K562 (cell line): ENCODE results near the gene PLA2R1. TPM values are rescaled to one million over a fixed set of nuclear protein-coding genes. Genes with fewer than 3 reads are reported as not detected.

Source experiments
- ATAC-seq: fragments of 200-7000 bp; cut with Tn5 transposase; 3 replicates; pipeline ENCODE4 v1.9.1; 2020; ENCODE audit warnings: moderate library complexity
- BruUV-seq: library from RNA; stranded (reverse); fragments of 400-500 nt; replicated peaks from 2 replicates; lab custom pipeline; 2021; lab: Mats Ljungman, UMichigan
- CTCF ChIA-PET: fragments of 300-600 bp; formaldehyde crosslinking; extraction: SDS; loops from one replicate; lab custom pipeline; 2021; ENCODE audit warnings: low intra/inter-chr PET ratio; lab: Yijun Ruan, JAX
- POLR2A ChIA-PET: fragments of 300-600, 350-650 bp; sonication (Branson Sonifier 250); formaldehyde crosslinking; extraction: SDS; loops from one replicate; lab custom pipeline; 2021; ENCODE audit warnings: antibody characterized with exemption, inconsistent platforms; lab: Yijun Ruan, JAX
- DNase-seq, 4 experiments: peaks; one replicate each; pipeline versions ENCODE4 v3.0.0 to v3.0.0-alpha.2; 2011 to 2018; ENCODE audit warnings: low spot score in 3 of 4, mixed read lengths in 3 of 4; ENCODE audit errors: extremely low read depth in 1 of 4
- FAIRE-seq: peaks from 2 replicates; lab custom pipeline; 2011; peaks lifted over from hg19 to GRCh38; lab: Jason Lieb, UNC
- H2AFZ ChIP-seq: 2 replicates; pipeline ENCODE4 v1.6.0; 2011; ENCODE audit warnings: low read depth, low read length, control low read depth, inconsistent platforms
- H3K27ac ChIP-seq: fragments of 200-600 bp; 3 replicates; pipeline ENCODE4 v1.8.0; 2011; ENCODE audit warnings: low read depth, mild to moderate bottlenecking, control low read depth, inconsistent platforms, low read length, moderate library complexity, mixed read lengths; ENCODE audit errors: extremely low read depth
- H3K27me3 ChIP-seq, 2 experiments: fragments of 300-600 bp in 1 of 2; 2 replicates in 1 of 2; 3 replicates in 1 of 2; pipeline versions ENCODE4 v1.6.0 to v1.8.0; 2011; ENCODE audit warnings: inconsistent platforms in 2 of 2, low read length in 2 of 2, mild to moderate bottlenecking in 1 of 2, mixed read lengths in 1 of 2, moderate library complexity in 1 of 2; ENCODE audit not compliant: control insufficient read depth in 2 of 2, insufficient read depth in 2 of 2
- H3K36me3 ChIP-seq: fragments of 300-600 bp; 3 replicates; pipeline ENCODE4 v1.8.0; 2011; ENCODE audit warnings: mild to moderate bottlenecking, low read length, inconsistent platforms; ENCODE audit not compliant: control insufficient read depth, insufficient read depth
- H3K4me1 ChIP-seq, 2 experiments: fragments of 200-600 bp in 1 of 2; replicated peaks in 1 of 2; 2 replicates in 1 of 2; 3 replicates in 1 of 2; pipeline versions ENCODE4 v1.5.1 to v1.8.0; 2011; ENCODE audit warnings: inconsistent platforms in 2 of 2, low read length in 2 of 2, mild to moderate bottlenecking in 1 of 2, mixed read lengths in 1 of 2, moderate library complexity in 1 of 2; ENCODE audit not compliant: control insufficient read depth in 2 of 2, insufficient read depth in 2 of 2
- H3K4me2 ChIP-seq: 2 replicates; pipeline ENCODE4 v1.6.1; 2011; ENCODE audit warnings: low read length, control low read depth, inconsistent platforms, mixed read lengths; ENCODE audit not compliant: insufficient read depth
- H3K4me3 ChIP-seq: fragments of 200-600 bp; sonication (generic), shearing (Covaris generic); 2 replicates; pipeline ENCODE4 v1.5.1; 2016; ENCODE audit warnings: control low read depth, inconsistent platforms
- H3K79me2 ChIP-seq: fragments of 200-600 bp; 3 replicates; pipeline ENCODE4 v1.8.0; 2011; ENCODE audit warnings: low read length, inconsistent platforms; ENCODE audit not compliant: control insufficient read depth, insufficient read depth
- H3K9ac ChIP-seq, 2 experiments: 2 replicates each; pipeline versions ENCODE4 v1.6.0 to v1.6.1; 2011; ENCODE audit warnings: low read depth in 2 of 2, low read length in 2 of 2, control low read depth in 1 of 2, inconsistent platforms in 1 of 2, mild to moderate bottlenecking in 1 of 2, mixed read lengths in 1 of 2; ENCODE audit not compliant: insufficient read depth in 1 of 2
- H3K9me1 ChIP-seq: one replicate; pipeline ENCODE4 v1.6.0; 2011; ENCODE audit warnings: inconsistent platforms, mild to moderate bottlenecking, low read length, moderate library complexity; ENCODE audit not compliant: control insufficient read depth, insufficient read depth
- H3K9me3 ChIP-seq: replicated peaks from 2 replicates; pipeline ENCODE4 v1.5.1; 2011; ENCODE audit warnings: low read depth, low read length, inconsistent platforms; ENCODE audit not compliant: control insufficient read depth, insufficient read depth
- H4K20me1 ChIP-seq: replicated peaks from 2 replicates; pipeline ENCODE4 v1.6.1; 2011; ENCODE audit warnings: low read length, inconsistent platforms, mixed read lengths; ENCODE audit not compliant: control insufficient read depth, insufficient read depth
- MCM7 ChIP-seq, 2 experiments: fragments of 450-650 bp; IDR thresholded peaks; 2 replicates each; pipeline ENCODE4 v1.6.1; 2016 to 2018
- WGBS: fragments of 100-300 bp; shearing (Covaris generic); methylation state at CpG from one replicate; pipeline ENCODE4 v1.1.6; 2016; ENCODE audit warnings: low coverage, mixed read lengths; ENCODE audit not compliant: insufficient coverage; ENCODE audit errors: missing lambda C conversion rate; 5-methylcytosine and 5-hydroxymethylcytosine counted together
- in situ Hi-C: fragments of 300-500 bp; cut with MboI; formaldehyde crosslinking; loops from 4 replicates; pipeline ENCODE4 v1.15.0; 2018; ENCODE audit warnings: inconsistent platforms, mixed read lengths
- intact Hi-C: fragments of 100-400 bp; cut with micrococcal nuclease; formaldehyde crosslinking; loops from 2 replicates; pipeline ENCODE4 v1.14.2; 2022
- polyA plus RNA-seq, 8 experiments: library from polyadenylated mRNA; depleted of rRNA in 4 of 8; stranded (reverse) in 5 of 8; unstranded in 3 of 8; fragments of >200 nt; fragmentation: Nextera tagmentation in 2 of 8; fragmentation: Illumina TruSeq in 1 of 8; extraction: Ambion mirVana in 2 of 8; extraction: Trizol in 1 of 8; gene quantifications; 2 replicates each; pipeline versions ENCODE4 v1.2.1 to v1.2.3, GENCODE V29; 2011 to 2014; ENCODE audit warnings: inconsistent platforms in 1 of 8, missing spikeins in 1 of 8
- total RNA-seq, 7 experiments: library from RNA; depleted of rRNA in 6 of 7; stranded (reverse); fragments of >200 nt in 6 of 7; fragmentation: Illumina TruSeq in 2 of 7; extraction: Trizol in 2 of 7; gene quantifications; 2 replicates each; pipeline versions ENCODE4 v1.2.1 to v1.2.3, GENCODE V29; 2011 to 2021; ENCODE audit warnings: low replicate concordance in 1 of 7
- TF ChIP-seq, protein P1 (sequence below): fragments of 250-450 bp; sonication (Bioruptor Pico); IDR thresholded peaks from 2 replicates; pipeline ENCODE4 v1.5.1; 2021; ENCODE audit warnings: mild to moderate bottlenecking
- TF ChIP-seq, protein P2 (sequence below): fragments of 450-650 bp; IDR thresholded peaks from 2 replicates; pipeline ENCODE4 v1.6.1; 2016; ENCODE audit warnings: low read depth
- TF ChIP-seq, protein P3 (sequence below): sonication (generic); formaldehyde crosslinking; IDR thresholded peaks from 2 replicates; pipeline ENCODE4 v1.8.0; 2022; ENCODE audit warnings: mild to moderate bottlenecking, missing genetic modification reagents

PLA2R1 gene
- total and polyA plus RNA-seq, 9 of the 15 experiments (the other 6 are each of a cell fraction or from before 2014, with no cell fraction given): not detected

- Histone ChIP-seq H3K4me2 (no peak overlapping the region), H3K4me3 (no peak overlapping the region), H3K27me3 (no peaks in the 10 kb centered on the region), H3K79me2 (no peaks in the 10 kb centered on the region), H3K9me1 (no peaks in the 10 kb centered on the region), H3K9ac (no peak overlapping the region), H3K4me1 (no peaks in the 10 kb centered on the region), H3K27ac (no peak overlapping the region), H4K20me1 (no peaks in the 10 kb centered on the region), H3K9me3 (no peaks in the 10 kb centered on the region), H2AFZ (no peak overlapping the region), H3K36me3 (no peaks in the 10 kb centered on the region)
- TF ChIP-seq, protein P1, sequence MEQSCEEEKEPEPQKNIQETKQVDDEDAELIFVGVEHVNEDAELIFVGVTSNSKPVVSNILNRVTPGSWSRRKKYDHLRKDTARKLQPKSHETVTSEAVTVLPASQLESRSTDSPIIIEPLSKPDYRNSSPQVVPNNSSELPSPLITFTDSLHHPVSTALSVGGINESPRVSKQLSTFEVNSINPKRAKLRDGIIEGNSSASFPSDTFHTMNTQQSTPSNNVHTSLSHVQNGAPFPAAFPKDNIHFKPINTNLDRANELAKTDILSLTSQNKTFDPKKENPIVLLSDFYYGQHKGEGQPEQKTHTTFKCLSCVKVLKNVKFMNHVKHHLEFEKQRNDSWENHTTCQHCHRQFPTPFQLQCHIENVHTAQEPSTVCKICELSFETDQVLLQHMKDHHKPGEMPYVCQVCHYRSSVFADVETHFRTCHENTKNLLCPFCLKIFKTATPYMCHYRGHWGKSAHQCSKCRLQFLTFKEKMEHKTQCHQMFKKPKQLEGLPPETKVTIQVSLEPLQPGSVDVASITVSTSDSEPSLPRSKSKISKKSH (CRISPR knock-in tag): no peak
- TF ChIP-seq, protein P2, sequence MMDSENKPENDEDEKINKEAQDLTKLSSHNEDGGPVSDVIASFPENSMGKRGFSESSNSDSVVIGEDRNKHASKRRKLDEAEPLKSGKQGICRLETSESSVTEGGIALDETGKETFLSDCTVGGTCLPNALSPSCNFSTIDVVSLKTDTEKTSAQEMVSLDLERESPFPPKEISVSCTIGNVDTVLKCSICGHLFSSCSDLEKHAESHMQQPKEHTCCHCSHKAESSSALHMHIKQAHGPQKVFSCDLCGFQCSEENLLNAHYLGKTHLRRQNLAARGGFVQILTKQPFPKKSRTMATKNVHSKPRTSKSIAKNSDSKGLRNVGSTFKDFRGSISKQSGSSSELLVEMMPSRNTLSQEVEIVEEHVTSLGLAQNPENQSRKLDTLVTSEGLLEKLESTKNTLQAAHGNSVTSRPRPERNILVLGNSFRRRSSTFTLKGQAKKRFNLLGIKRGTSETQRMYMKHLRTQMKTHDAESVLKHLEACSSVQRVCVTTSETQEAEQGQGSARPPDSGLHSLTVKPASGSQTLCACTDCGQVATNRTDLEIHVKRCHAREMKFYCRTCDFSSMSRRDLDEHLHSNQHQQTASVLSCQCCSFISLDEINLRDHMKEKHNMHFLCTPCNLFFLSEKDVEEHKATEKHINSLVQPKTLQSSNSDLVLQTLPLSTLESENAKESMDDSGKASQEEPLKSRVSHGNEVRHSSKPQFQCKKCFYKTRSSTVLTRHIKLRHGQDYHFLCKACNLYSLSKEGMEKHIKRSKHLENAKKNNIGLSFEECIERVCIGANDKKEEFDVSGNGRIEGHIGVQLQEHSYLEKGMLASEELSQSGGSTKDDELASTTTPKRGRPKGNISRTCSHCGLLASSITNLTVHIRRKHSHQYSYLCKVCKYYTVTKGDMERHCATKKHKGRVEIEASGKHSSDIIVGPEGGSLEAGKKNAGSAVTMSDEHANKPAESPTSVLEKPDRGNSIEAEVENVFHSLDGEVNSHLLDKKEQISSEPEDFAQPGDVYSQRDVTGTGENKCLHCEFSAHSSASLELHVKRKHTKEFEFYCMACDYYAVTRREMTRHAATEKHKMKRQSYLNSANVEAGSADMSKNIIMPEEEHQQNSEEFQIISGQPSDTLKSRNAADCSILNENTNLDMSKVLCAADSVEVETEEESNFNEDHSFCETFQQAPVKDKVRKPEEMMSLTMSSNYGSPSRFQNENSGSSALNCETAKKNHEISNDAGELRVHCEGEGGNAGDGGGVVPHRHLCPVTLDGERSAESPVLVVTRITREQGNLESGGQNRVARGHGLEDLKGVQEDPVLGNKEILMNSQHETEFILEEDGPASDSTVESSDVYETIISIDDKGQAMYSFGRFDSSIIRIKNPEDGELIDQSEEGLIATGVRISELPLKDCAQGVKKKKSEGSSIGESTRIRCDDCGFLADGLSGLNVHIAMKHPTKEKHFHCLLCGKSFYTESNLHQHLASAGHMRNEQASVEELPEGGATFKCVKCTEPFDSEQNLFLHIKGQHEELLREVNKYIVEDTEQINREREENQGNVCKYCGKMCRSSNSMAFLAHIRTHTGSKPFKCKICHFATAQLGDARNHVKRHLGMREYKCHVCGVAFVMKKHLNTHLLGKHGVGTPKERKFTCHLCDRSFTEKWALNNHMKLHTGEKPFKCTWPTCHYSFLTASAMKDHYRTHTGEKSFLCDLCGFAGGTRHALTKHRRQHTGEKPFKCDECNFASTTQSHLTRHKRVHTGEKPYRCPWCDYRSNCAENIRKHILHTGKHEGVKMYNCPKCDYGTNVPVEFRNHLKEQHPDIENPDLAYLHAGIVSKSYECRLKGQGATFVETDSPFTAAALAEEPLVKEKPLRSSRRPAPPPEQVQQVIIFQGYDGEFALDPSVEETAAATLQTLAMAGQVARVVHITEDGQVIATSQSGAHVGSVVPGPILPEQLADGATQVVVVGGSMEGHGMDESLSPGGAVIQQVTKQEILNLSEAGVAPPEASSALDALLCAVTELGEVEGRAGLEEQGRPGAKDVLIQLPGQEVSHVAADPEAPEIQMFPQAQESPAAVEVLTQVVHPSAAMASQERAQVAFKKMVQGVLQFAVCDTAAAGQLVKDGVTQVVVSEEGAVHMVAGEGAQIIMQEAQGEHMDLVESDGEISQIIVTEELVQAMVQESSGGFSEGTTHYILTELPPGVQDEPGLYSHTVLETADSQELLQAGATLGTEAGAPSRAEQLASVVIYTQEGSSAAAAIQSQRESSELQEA: no peak
- TF ChIP-seq, protein P3, sequence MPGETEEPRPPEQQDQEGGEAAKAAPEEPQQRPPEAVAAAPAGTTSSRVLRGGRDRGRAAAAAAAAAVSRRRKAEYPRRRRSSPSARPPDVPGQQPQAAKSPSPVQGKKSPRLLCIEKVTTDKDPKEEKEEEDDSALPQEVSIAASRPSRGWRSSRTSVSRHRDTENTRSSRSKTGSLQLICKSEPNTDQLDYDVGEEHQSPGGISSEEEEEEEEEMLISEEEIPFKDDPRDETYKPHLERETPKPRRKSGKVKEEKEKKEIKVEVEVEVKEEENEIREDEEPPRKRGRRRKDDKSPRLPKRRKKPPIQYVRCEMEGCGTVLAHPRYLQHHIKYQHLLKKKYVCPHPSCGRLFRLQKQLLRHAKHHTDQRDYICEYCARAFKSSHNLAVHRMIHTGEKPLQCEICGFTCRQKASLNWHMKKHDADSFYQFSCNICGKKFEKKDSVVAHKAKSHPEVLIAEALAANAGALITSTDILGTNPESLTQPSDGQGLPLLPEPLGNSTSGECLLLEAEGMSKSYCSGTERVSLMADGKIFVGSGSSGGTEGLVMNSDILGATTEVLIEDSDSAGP (CRISPR knock-in tag): no peak
- no peak for TF ChIP-seq MCM7 (IDR thresholded peaks at IDR 0.05)
- FAIRE-seq: no peak
- ChIA-PET POLR2A (interaction anchor here (1.1 kb wide), 1 partner anchor 8 kb away, joined by 3 read pairs; no protein-coding TSS in a partner anchor), CTCF (no interaction called here)
- BruUV-seq: no TSS peak
- ATAC-seq: peak; percentile 53; the same call in 1 of the 3 replicates
- whole genome bisulfite sequencing: 0% methylated on average over 2 of the region's 2 CpGs
- in situ Hi-C loops (no loop called here), intact Hi-C loops (no loop called here)
- no peak for DNase-seq
These were observed 48.2 kb downstream of the PLA2R1 start for GRCh38 chr2:160014227-160014626.
